Measurements from ENCODE around the gene MORN4. TPM values are rescaled to one million over a fixed set of nuclear protein-coding genes. Genes with fewer than 3 reads are reported as not detected.

MORN4 gene
- polyA plus RNA-seq, 1 of the 3 experiments (the other 2 are of a cell fraction) = 31.4 TPM

GRCh38 chr10:97597778-97598177 lies 35.5 kb downstream of the MORN4 start:
- H3K4me2 ChIP-seq = no peak overlapping the region

GRCh38 chr10:97596101-97597082 lies 36.9 kb downstream of the MORN4 start:
- H3F3A ChIP-seq (replicated peaks; ENCODE audit: insufficient read depth) = peaks cover 38% of the 10 kb centered on the region
- H3K9me3 ChIP-seq = no peaks in the 10 kb centered on the region
- H3K4me1 ChIP-seq (ENCODE audit: control insufficient read depth in 1 of 2, insufficient read depth in 2 of 2, low read depth in 1 of 2, low read length in 1 of 2) = peaks cover 3 to 23% of the 10 kb centered on the region in 2 experiments; a peak in 3 of 4 replicates
- peak; percentile 29 for DNase-seq
- 12% methylated on average over 10 of the region's 10 CpGs for WGBS (ENCODE audit: low lambda C conversion rate)
- H3K9ac ChIP-seq = peak overlapping the region; percentile 58
- no peaks in the 10 kb centered on the region for H3K27me3 ChIP-seq (ENCODE audit: insufficient read depth)
- H2AFZ ChIP-seq (ENCODE audit: low read depth) = peak overlapping the region; percentile 32; the same call in 1 of the 2 replicates
- H3K36me3 ChIP-seq (replicated peaks in 1 of 2; ENCODE audit: control insufficient read depth in 1 of 2, insufficient read depth in 2 of 2, low read length in 1 of 2) = no peaks in the 10 kb centered on the region
- H3K79me2 ChIP-seq (ENCODE audit: insufficient read depth) = no peaks in the 10 kb centered on the region
- H3K4me3 ChIP-seq (ENCODE audit: low read depth in 2 of 2, low read length in 1 of 2) = peak overlapping the region in 1 of 2 experiments; percentile 7; a peak in 1 of 4 replicates
- peak overlapping the region; percentile 56 for H3K4me2 ChIP-seq
- H3K9me2 ChIP-seq = no peaks in the 10 kb centered on the region
- H4K20me1 ChIP-seq (ENCODE audit: insufficient read depth) = no peaks in the 10 kb centered on the region
- POLR2A ChIA-PET = interaction anchor here (0.6 kb wide), 1 partner anchor 237 kb away, joined by 3 read pairs; no protein-coding TSS in a partner anchor
- CTCF ChIA-PET = interaction anchor here (1.0 to 4.1 kb wide), 4 partner anchors 13 to 26 kb away, joined by 3 to 16 read pairs (median 4); partner anchors contain the start of gene ANKRD2
- H3K27ac ChIP-seq (ENCODE audit: low read depth in 2 of 2, low read length in 1 of 2) = peak overlapping the region; percentile 11 to 91; a peak in 3 of 4 replicates
- no peak for TF ChIP-seq SIN3A (IDR thresholded peaks at IDR 0.05; ENCODE audit: borderline replicate concordance, low read depth, low read length)
- TF ChIP-seq ELF1 (IDR thresholded peaks at IDR 0.05) = no peak
- TF ChIP-seq RAD21 (IDR thresholded peaks at IDR 0.05; ENCODE audit: low read length) = no peak
- TF ChIP-seq GABPA (IDR thresholded peaks at IDR 0.05; ENCODE audit: low read depth) = no peak
- TF ChIP-seq ZBTB33 (IDR thresholded peaks at IDR 0.05; ENCODE audit: borderline replicate concordance, low read depth) = no peak
- no peak for TF ChIP-seq SMC3 (IDR thresholded peaks at IDR 0.05; ENCODE audit: low read depth, low read length)
- TF ChIP-seq MXI1 (IDR thresholded peaks at IDR 0.05; ENCODE audit: low read depth, low read length) = no peak
- TF ChIP-seq TAF1 (IDR thresholded peaks at IDR 0.05; ENCODE audit: borderline replicate concordance, low read depth, low read length) = no peak
- 0 out of 2 replicates have a peak, but pooled peaks have one; percentile 11 for TF ChIP-seq CTCF (IDR thresholded peaks at IDR 0.05)
- no peak for TF ChIP-seq NRF1 (IDR thresholded peaks at IDR 0.05; ENCODE audit: low read depth, low read length)
- TF ChIP-seq FOXM1 (IDR thresholded peaks at IDR 0.05; ENCODE audit: low read depth) = no peak
- TF ChIP-seq RFX5 (IDR thresholded peaks at IDR 0.05; ENCODE audit: low read length) = no peak
- TF ChIP-seq RXRA (IDR thresholded peaks at IDR 0.05; ENCODE audit: borderline replicate concordance, low read depth) = no peak
- TF ChIP-seq EP300 (IDR thresholded peaks at IDR 0.05; ENCODE audit: borderline replicate concordance in 1 of 2, low read depth in 1 of 2, low read length in 1 of 2) = peak in 1 of 2 experiments; percentile 55; a peak in 1 of 4 replicates
- no peak for TF ChIP-seq IRF3 (IDR thresholded peaks at IDR 0.05; ENCODE audit: low read depth, low read length)
- peak; percentile 34; the same call in 1 of the 2 replicates for TF ChIP-seq MAX (IDR thresholded peaks at IDR 0.05; ENCODE audit: low read depth)
- TF ChIP-seq RCOR1 (IDR thresholded peaks at IDR 0.05; ENCODE audit: low read length) = no peak
- no peak for TF ChIP-seq USF2 (IDR thresholded peaks at IDR 0.05; ENCODE audit: borderline replicate concordance, low read depth, low read length)

More at GRCh38 chr10:97597778-97598177, 35.5 kb downstream of the MORN4 start:
- Histone ChIP-seq H3K9me3 (no peaks in the 10 kb centered on the region), H3K9ac (no peak overlapping the region; the same call in 1 of the 2 replicates), H2AFZ (ENCODE audit: low read depth) (no peak overlapping the region), H3F3A (replicated peaks; ENCODE audit: insufficient read depth) (peaks cover 38% of the 10 kb centered on the region), H3K4me1 (ENCODE audit: control insufficient read depth in 1 of 2, insufficient read depth in 2 of 2, low read depth in 1 of 2, low read length in 1 of 2) (peaks cover 9 to 23% of the 10 kb centered on the region in 2 experiments; a peak in 3 of 4 replicates), H3K36me3 (replicated peaks in 1 of 2; ENCODE audit: control insufficient read depth in 1 of 2, insufficient read depth in 2 of 2, low read length in 1 of 2) (no peaks in the 10 kb centered on the region), H3K27ac (ENCODE audit: low read depth in 2 of 2, low read length in 1 of 2) (peak overlapping the region in 1 of 2 experiments; percentile 91; a peak in 1 of 4 replicates), H3K27me3 (ENCODE audit: insufficient read depth) (no peaks in the 10 kb centered on the region), H3K79me2 (ENCODE audit: insufficient read depth) (no peaks in the 10 kb centered on the region), H4K20me1 (ENCODE audit: insufficient read depth) (no peaks in the 10 kb centered on the region), H3K4me3 (ENCODE audit: low read depth in 2 of 2, low read length in 1 of 2) (no peak overlapping the region), H3K9me2 (no peaks in the 10 kb centered on the region)
- no peak for DNase-seq
- 88% methylated on average over 2 of the region's 2 CpGs for WGBS (ENCODE audit: low lambda C conversion rate)
- TF ChIP-seq FOSL2 (IDR thresholded peaks at IDR 0.05; ENCODE audit: borderline replicate concordance, low read depth) (peak; percentile 12; the same call in 1 of the 2 replicates), FOXJ3 (CRISPR knock-in tag; IDR thresholded peaks at IDR 0.05) (no peak)
- ChIA-PET POLR2A (no interaction called here), CTCF (interaction anchor here (1.7 to 4.1 kb wide), 2 partner anchors 12 to 27 kb away, joined by 3 to 16 read pairs; no protein-coding TSS in a partner anchor)
